Epithelial cell of proximal tubule (primary cell): ENCODE measurements around the gene SYT4. TPM values are rescaled to one million over a fixed set of nuclear protein-coding genes. Genes with fewer than 3 reads are reported as not detected.

Experiments used
- DNase-seq: peaks from one replicate; pipeline ENCODE4 v3.0.0-alpha.2; 2011; ENCODE audit warnings: low read depth
- H3K4me3 ChIP-seq: 2 replicates; pipeline ENCODE4 v1.5.1; 2011; ENCODE audit warnings: low read depth, mild to moderate bottlenecking, low read length
- total RNA-seq: library from RNA; depleted of rRNA; stranded (reverse); fragments of >200 nt; gene quantifications from 2 replicates; pipeline ENCODE4 v1.2.3, GENCODE V29; 2015
- TF ChIP-seq, protein P1 (sequence below): conservative IDR thresholded peaks from 2 replicates; pipeline ENCODE4 v1.5.1; 2012; ENCODE audit warnings: low read depth, mild to moderate bottlenecking, low read length

Gene SYT4
- total RNA-seq, 1 donor from 2014 or later: not detected

DNA sequence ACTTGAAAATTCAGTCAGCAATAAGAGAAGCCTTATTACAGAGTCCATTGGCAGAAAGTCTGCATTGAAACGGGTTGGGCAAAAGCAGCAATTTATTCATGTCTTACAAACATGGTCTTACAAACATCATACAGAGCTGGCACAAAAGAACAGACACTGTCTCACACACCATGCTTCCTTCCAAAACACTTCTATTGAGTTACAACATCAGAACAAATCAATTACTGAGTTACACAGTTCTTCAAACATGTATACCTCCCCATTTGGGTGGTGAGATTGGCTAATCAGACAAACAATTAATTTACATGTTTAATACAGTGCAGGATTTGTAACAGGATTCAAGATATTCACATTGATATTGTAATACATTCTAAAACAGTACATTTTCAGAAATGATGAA, 9.5 kb downstream of the SYT4 start:
- TF ChIP-seq, protein P1, sequence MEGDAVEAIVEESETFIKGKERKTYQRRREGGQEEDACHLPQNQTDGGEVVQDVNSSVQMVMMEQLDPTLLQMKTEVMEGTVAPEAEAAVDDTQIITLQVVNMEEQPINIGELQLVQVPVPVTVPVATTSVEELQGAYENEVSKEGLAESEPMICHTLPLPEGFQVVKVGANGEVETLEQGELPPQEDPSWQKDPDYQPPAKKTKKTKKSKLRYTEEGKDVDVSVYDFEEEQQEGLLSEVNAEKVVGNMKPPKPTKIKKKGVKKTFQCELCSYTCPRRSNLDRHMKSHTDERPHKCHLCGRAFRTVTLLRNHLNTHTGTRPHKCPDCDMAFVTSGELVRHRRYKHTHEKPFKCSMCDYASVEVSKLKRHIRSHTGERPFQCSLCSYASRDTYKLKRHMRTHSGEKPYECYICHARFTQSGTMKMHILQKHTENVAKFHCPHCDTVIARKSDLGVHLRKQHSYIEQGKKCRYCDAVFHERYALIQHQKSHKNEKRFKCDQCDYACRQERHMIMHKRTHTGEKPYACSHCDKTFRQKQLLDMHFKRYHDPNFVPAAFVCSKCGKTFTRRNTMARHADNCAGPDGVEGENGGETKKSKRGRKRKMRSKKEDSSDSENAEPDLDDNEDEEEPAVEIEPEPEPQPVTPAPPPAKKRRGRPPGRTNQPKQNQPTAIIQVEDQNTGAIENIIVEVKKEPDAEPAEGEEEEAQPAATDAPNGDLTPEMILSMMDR: no peak
- DNase-seq: no peak
- no peak overlapping the region for H3K4me3 ChIP-seq

DNA sequence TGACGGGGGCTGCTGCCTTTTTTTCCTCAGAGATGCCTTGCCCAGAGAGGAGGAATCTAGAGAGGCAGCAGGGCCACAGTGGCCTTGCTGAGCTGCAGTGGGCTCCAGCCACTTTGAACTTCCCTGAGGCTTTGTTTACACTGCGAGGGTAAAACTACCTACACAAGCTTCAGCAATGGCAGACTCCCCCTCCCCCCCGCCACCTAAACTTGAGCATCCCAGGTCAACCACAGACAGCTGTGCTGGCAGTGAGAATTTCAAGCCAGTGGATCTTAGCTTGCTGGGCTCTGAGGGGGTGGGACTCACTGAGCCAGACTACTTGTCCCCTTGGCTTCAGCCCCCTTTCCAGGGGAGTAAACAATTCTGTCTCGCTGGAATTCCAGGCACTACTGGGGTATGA, 11.8 kb downstream of the SYT4 start:
- DNase-seq: no peak
- TF ChIP-seq, protein P1: no peak
- H3K4me3 ChIP-seq: no peak overlapping the region

DNA sequence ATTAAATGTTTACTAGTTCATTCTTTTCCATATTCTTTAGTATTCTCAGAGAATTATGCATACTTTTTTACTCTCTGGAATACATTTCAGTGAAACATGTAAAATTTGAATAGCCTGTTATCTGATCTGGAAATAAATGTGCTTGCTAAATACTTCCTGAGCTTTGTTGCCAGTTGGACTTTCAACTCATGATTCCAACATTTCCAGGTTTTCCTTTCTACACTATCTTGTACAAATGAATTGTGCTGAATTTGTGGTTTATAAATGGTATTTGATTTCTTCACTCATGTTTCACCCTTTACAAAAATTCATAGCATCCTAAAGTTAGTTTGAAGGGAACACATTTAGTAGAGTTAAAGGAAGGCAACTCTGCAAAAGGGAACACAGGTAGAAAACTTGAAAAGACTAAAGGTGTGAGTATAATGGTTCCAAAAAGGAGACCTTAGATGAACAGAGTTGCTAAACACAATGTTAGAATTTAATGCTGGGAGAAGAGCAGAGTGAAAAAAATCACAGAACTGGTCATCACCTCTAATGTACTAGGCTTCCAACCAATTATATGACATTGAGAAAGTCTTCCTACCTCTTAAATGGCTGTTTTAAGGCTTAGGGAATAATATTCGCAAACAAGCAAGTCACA, 28.6 kb downstream of the SYT4 start:
- DNase-seq: no peak
- TF ChIP-seq, protein P1: no peak
- H3K4me3 ChIP-seq: no peak overlapping the region

DNA sequence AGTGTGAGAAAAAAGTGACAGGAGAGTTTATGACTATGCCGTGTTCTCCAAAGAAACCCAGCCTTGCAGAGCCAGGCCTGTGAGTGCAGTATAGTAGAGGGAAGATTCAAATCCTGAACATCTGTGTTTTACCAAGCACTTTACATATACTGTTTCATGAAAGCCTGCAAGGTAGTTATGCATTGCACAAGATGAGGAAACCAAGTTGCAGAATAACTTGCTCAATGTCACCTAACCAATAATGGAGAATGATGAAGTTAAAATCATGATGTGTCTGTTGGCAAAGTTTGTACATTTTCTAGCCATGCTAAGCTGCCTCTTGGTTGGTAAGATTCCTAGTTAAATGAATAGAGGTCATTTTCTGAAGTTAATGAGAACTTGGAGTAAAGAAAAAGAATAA, 29.3 kb downstream of the SYT4 start:
- no peak for DNase-seq
- TF ChIP-seq, protein P1: no peak
- no peak overlapping the region for H3K4me3 ChIP-seq

DNA sequence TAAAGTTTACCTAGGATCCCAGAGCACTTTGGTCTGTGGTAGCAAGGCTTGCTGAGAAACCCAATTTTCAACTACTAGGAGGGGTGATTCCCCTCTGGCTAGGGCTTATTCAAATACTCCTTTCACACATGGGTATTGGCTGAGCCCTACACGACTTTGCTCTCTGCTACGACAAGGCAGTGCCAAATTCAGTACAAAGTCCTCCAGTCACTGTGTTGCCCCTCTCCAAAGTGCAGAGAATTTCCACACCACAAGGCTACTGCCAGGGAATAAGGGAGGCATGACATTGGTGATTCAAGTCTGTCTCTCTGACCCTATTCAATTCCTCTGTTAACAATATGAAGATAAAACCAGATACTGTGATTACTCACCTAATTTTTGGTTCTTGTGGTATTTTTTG, 38.9 kb downstream of the SYT4 start:
- H3K4me3 ChIP-seq: no peak overlapping the region
- TF ChIP-seq, protein P1: no peak
- DNase-seq: no peak

DNA sequence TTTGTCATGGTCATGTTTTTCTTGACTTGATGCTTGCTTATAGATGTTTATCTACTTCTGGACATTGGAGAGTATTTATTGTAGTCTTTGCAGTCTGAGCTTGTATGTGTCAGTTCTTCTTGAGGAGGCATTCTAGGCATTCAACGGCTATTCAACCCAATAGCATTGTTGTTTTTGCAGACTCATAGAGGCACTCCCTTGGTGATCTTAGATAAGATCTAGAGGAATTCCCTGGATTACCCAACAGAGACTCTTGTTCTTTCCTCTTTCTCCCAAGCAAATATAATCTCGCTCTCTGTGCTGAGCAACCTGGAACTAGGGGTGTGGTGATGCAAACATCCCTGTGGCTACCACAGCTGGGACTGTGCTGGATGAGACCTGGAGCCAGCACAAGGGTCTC, 40.4 kb downstream of the SYT4 start:
- TF ChIP-seq, protein P1: no peak
- no peak for DNase-seq
- H3K4me3 ChIP-seq: no peak overlapping the region

DNA sequence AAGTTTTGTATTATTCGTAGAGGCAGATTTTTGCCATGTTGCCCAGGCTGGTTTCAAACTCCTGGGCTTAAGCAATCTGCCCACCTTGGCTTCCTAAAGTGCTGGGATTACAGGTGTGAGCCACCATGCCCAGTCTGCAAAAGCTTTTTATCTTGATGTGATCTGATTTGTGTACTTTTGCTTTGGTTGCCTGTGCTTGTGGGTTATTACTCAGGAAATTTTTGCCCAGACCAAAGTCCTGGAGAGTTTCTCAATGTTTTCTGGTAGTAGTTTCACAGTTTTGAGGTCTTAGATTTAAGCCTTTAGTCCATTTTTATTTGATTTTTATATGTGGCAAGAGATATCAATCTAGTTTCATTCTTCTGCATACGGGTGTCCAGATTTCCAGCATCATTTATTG, 42.4 kb downstream of the SYT4 start:
- no peak for DNase-seq
- TF ChIP-seq, protein P1: no peak
- H3K4me3 ChIP-seq: no peak overlapping the region
